Skin of body (tissue), 2 donors: ENCODE measurements around the gene MMAB. TPM values are rescaled to one million over a fixed set of nuclear protein-coding genes. Genes with fewer than 3 reads are reported as not detected.

Source experiments
- DNase-seq: peaks from one replicate; lab custom pipeline; 2025; lab: John Stamatoyannopoulos, UW
- total RNA-seq: library from RNA; depleted of rRNA; stranded (reverse); fragments of >200 nt; gene quantifications from one replicate; pipeline ENCODE4 v1.2.3, GENCODE V29; 2014

The MMAB gene
- total RNA-seq, 1 donor from 2014 or later, result 17.9 TPM

DNA sequence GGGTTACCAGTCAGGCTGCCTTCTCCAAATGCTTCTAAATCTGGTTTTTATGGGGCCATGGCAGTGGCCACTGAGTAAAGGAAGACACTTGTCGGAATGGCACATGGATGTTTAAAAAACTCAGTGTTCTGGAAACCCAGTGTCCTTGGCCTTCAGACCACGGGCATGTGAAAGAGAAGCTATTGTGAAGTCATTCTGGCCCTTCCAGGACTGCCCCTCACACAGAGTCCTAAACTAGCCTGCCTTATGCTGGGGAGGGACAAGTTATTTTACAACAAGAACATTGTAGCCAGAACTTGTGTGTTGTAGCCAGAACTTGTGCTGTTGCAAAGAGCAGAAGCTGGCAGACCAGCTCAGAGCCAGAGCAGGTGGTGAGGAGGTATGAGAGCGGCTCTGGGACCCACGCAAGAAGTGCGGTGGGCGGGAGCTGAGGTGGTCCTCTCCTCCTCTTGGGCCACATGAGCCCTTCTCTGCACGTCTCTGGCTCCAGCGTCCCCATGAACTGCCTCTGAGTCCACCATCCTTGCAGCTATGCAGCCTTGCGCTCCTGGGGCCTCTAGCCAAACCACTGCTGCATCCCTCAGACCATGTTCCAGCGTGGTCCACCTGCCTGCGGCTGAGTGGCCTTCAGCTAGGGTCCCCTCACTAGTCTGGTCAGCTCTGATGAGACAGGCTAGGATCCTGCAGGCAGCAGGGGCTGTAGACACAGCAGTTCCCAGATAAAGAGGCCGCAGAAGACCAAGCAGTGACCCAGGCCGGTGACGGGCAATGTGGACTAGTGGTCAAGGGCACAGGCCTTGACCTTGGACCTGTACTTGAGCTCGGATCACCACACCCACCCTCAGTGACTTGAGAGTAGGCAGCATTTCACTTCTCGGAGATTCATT, 32.5 kb downstream of the MMAB start:
- DNase-seq, result no peak

GRCh38 chr12:109539508-109539907, 33.8 kb downstream of the MMAB start:
- no peak for DNase-seq

- DNase-seq, result no peak
Measured at GRCh38 chr12:109538191-109538863, 35.0 kb downstream of the MMAB start.

DNA sequence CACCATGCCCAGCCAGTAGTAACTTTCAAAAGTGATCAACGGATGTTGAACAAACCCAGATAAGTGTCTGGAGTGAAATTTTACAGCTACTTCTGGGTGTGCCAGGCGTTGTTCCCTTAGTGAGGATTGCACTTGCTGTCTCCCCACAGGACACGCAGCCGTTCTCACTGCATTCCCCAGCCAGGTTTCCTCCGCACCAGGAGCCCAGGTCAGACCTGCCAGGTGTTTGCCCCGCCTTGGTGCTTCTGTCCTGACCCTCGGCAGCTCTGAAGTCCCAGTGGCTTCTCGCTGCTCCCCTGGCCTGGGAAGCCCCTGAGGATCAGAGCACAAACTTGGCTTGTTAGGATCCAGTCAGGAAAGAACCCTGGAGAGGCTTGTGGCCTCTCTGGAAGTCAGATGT, 36.2 kb downstream of the MMAB start:
- DNase-seq, result no peak

- no peak for DNase-seq
Measured at GRCh38 chr12:109535863-109536250, 37.4 kb downstream of the MMAB start.

DNA sequence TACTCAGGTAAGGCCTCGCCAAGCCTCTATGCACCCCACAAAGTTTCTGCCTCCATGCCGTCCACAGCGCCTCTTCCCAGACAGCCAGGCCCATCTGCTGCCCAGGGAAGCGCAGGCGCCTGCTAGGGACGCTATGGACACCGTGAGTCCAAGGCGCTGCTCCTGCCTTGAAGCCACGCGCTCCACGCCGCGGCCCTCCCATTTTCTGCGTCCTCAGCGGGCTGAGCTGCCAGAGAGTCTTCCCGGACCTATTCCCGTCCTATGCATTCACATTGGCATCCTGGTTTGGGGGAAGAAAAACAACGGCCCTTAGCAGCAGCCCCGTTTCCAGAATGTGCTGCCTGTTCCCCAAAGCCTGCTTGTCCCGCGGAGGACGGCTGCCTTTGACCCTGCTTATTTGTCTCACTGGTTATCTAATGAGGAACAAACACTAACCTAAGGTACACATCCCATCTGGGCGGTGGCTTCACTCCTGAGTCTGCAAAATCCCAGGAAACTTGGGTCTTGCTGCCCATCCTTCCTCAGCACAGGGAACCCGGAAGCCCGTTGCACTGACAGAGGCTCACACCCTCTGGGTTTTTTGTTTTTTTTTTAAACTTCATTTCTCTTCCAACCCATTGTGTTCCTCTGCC, 38.0 kb downstream of the MMAB start:
- DNase-seq, result no peak

GRCh38 chr12:109534456-109534855, 38.8 kb downstream of the MMAB start:
- DNase-seq, result no peak

DNA sequence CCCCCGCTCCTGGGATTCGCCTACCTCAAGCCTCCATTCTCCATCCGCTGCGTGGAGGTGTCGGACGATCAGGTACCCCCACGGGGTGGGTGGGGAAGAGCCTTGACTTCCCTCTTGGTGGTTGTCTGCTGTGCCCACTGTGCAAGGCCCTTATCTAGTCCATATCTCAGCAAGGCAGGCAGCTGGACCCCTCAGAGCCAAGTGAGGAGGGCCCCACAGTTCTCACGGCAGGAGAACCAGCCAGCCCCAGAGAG, 39.9 kb downstream of the MMAB start:
- no peak for DNase-seq

GRCh38 chr12:109532721-109533486, 40.4 kb downstream of the MMAB start:
- no peak for DNase-seq

DNA sequence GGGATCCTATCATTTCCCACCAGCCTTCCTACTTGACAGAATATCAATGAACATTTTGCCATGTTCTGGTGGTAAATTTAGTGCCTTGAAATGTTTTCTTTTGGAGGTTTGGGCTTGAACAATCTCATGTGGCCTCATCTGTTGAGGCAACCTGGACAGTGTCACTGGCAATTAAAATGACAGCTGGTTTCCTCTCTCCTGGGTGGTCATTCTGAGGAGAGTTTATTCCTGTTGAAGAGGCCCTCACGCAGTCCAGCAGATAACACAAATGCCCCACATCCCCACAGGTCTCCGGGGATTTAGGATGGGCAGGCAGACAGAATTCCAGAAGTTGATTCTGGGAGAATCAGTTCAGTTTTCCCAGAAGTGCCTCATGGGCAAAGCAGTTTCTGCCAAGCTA, 41.9 kb downstream of the MMAB start:
- no peak for DNase-seq

GRCh38 chr12:109529691-109530640, 43.3 kb downstream of the MMAB start:
- DNase-seq, result no peak

DNA sequence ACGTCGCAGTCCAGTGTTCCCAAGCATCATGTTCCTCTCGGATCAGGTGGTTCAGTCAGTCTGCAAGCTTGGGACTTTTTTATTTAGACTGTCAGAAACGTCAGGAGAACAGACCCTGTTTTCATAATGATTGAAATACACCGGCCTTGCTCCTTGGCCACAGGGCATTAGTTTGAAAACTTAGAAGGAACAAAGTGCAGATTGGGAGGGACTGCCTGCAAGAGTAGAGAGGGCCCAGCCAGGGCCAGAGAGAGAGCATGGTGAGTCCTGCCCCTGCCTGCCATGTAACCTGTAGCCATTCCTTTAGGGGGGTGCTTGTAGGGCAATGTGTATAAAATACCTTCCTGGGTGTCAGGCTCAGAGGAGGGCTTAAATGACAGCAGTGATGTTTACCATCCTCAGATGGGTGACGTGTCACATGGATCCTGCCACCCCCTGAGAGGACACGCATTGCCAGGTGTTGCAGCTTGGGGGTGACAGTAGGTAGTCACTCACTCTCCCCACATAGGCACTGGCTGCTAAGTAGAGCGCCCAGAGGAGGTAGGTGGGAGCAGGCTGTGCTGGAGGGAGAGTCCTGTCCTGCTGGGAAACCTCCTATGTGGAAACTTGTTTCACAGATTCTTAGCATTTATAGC, 45.7 kb downstream of the MMAB start:
- no peak for DNase-seq

GRCh38 chr12:109525279-109525585, 48.1 kb downstream of the MMAB start:
- no peak for DNase-seq

- DNase-seq, result no peak
Measured at GRCh38 chr12:109524466-109525278, 48.6 kb downstream of the MMAB start.

GRCh38 chr12:109523504-109523903, 49.8 kb downstream of the MMAB start:
- no peak for DNase-seq

DNA sequence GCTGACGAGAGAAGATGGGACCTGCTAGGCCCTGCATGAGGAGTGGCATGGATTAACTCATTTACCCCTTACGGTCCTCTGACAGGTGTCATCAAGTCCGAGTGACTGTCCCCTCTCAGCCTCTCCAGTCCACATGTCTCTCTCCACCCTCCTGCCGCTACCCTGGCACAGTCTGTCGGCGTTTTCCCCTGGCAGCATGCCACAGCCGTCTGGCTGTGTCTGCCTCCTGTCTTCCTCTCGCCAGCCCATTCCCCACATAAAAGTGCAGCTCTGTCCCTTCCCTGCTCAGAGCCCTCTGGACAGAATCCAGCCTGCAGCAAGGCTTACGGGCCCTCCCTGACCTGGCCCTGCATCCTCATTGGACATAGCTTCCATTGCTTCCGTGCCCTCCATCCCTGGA, 50.2 kb downstream of the MMAB start:
- DNase-seq, result no peak

DNA sequence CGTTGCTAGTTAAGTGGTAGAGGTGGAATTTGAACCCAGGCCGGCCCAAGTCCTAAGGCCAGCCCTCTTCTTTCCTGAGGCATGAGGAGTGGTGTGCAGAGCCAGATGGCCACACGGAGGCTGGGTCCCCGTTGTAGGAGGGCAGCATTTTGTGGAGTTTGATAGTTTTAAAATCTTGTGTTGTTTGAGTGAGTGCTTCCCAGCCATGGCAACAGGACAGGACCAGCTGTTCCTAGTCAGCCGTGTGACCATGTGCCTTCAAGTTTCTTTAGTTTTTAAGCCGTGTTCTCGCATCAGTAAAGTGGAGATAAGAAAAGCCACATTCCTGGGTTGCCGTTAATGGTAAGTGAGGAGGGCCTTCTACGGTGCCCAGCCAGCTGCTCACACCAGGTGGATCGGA, 51.5 kb downstream of the MMAB start:
- DNase-seq, result no peak

GRCh38 chr12:109519787-109520186, 53.5 kb downstream of the MMAB start:
- no peak for DNase-seq

DNA sequence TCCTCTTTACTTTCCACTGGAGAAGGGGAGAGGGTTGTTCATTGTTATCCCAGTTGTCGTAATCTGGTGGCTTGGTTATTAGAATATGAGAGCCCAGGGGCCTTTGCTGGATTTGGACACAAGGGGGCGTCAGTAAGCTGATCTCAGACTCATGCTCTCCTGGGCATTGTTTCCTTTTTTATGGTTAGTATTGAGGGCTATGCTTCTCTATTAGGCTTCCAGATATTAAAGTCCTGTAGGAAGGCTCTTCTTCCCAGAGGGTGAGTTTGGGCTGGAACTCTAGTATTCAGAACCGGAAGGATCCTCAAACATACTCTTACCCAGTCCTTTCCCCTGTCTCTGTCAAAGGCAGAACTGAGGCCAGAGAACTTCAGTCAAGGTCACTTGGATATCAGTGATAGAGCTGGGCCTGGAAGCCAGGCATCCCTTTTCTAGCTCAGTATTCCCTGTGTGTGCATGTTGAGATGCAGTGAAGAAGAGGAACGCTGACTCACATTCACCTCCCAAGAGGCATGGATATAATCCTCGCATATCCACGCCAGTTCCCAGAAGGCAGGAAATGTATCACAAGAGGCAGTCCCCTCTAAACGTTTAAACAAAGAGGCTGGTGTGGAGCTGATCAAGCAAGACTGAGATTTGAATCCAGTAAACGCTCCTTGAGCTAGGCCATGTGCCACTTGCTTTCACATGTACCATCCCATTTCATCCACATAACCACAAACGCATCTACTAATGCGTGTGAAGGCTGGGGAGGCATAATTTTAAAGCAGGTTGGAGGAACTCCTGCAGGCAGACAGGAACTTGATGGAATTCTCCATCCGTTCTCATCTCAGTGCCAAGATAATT, 54.3 kb downstream of the MMAB start:
- DNase-seq, result no peak
